ENCODE measurements around the gene SPEF2. TPM values are rescaled to one million over a fixed set of nuclear protein-coding genes. Genes with fewer than 3 reads are reported as not detected.

SPEF2 gene
- total RNA-seq, 1 experiment from 2014 or later = 8.0 TPM

DNA sequence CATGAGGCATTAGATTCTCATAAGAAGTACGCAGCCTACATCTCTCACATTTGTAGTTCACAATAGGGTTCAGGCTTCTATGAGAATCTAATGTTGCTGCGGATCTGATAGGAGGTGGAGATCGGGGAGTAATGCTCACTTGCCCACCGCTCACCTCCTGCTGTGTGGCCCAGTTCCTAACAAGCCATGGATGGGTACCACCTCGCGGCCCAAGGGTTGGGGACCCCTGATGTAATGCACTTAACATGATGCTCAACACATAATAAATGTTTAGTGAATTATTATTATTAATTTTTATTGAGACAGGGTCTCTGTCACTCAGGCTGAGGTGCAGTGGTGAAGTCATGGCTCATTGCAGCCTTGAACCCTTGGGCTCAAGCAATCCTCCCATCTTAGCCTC lies 134.3 kb downstream of the SPEF2 start:
- no peak overlapping the region for H3K27ac Mint-ChIP-seq (ENCODE audit: unreplicated experiment)
- CTCF ChIA-PET = no interaction called here
- H3K4me1 Mint-ChIP-seq (ENCODE audit: low read depth, unreplicated experiment) = no peaks in the 10 kb centered on the region
- DNase-seq = no peak
- intact Hi-C loops (cut with micrococcal nuclease; ENCODE audit: unreplicated experiment) = no loop called here
- no peak overlapping the region for H3K4me3 Mint-ChIP-seq (ENCODE audit: low read depth, unreplicated experiment)
- no peaks in the 10 kb centered on the region for H3K27me3 Mint-ChIP-seq (ENCODE audit: unreplicated experiment)
- BruUV-seq (replicated peaks) = no TSS peak
- TF ChIP-seq, protein P1, sequence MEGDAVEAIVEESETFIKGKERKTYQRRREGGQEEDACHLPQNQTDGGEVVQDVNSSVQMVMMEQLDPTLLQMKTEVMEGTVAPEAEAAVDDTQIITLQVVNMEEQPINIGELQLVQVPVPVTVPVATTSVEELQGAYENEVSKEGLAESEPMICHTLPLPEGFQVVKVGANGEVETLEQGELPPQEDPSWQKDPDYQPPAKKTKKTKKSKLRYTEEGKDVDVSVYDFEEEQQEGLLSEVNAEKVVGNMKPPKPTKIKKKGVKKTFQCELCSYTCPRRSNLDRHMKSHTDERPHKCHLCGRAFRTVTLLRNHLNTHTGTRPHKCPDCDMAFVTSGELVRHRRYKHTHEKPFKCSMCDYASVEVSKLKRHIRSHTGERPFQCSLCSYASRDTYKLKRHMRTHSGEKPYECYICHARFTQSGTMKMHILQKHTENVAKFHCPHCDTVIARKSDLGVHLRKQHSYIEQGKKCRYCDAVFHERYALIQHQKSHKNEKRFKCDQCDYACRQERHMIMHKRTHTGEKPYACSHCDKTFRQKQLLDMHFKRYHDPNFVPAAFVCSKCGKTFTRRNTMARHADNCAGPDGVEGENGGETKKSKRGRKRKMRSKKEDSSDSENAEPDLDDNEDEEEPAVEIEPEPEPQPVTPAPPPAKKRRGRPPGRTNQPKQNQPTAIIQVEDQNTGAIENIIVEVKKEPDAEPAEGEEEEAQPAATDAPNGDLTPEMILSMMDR (IDR thresholded peaks at IDR 0.05; ENCODE audit: unreplicated experiment) = no peak
- H3K9me3 Mint-ChIP-seq (ENCODE audit: low read depth, unreplicated experiment) = peaks cover 12% of the 10 kb centered on the region
- H3K36me3 Mint-ChIP-seq (ENCODE audit: insufficient read depth, unreplicated experiment) = no peaks in the 10 kb centered on the region

DNA sequence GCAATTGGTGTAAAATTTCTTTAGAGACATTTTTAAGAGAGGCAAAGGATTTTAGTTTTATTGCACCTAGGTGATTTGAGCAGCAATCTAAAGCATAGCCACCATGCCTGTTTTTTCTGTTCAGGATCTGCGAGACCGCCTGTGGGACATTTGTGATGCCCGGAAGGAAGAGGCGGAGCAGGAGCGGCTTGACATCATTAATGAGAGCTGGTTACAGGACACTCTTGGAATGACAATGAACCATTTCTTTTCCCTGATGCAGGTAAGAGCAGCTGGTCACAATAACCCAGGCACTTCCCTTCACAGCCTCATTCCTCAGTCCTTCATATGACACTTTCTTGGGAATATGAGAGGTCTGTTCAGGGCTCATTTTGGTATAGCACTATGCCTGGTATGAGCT lies 135.8 kb downstream of the SPEF2 start:
- intact Hi-C loops (cut with micrococcal nuclease; ENCODE audit: unreplicated experiment) = no loop called here
- Mint-ChIP-seq H3K9me3 (ENCODE audit: low read depth, unreplicated experiment) (peaks cover 8% of the 10 kb centered on the region), H3K4me1 (ENCODE audit: low read depth, unreplicated experiment) (no peaks in the 10 kb centered on the region), H3K36me3 (ENCODE audit: insufficient read depth, unreplicated experiment) (no peaks in the 10 kb centered on the region), H3K27me3 (ENCODE audit: unreplicated experiment) (no peaks in the 10 kb centered on the region), H3K27ac (ENCODE audit: unreplicated experiment) (no peak overlapping the region), H3K4me3 (ENCODE audit: low read depth, unreplicated experiment) (no peak overlapping the region)
- TF ChIP-seq, protein P1 (IDR thresholded peaks at IDR 0.05; ENCODE audit: unreplicated experiment) = no peak
- no peak for DNase-seq
- CTCF ChIA-PET = no interaction called here
- BruUV-seq (replicated peaks) = no TSS peak

DNA sequence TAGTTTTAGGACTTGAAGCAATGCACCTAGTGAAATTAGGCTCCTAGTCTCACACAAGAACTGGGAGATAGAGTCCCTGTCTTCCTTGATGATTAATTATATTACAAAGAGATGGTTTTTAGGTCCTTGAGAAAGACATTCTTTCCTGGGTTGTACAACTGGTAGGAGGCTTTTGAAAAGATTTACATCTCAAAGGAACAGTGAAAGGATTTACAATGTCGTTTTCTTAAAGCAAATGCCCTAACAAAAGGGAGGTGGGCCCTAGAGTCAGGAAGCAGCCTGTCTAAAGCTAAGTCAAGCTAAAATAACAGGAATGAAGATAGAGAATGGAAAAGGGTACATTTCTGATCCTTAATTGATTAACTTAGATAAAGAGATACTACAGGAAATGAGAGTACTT lies 136.8 kb downstream of the SPEF2 start:
- Mint-ChIP-seq H3K27me3 (ENCODE audit: unreplicated experiment) (no peaks in the 10 kb centered on the region), H3K36me3 (ENCODE audit: insufficient read depth, unreplicated experiment) (no peaks in the 10 kb centered on the region), H3K4me1 (ENCODE audit: low read depth, unreplicated experiment) (no peaks in the 10 kb centered on the region), H3K27ac (ENCODE audit: unreplicated experiment) (no peak overlapping the region), H3K4me3 (ENCODE audit: low read depth, unreplicated experiment) (no peak overlapping the region), H3K9me3 (ENCODE audit: low read depth, unreplicated experiment) (peaks cover 5% of the 10 kb centered on the region)
- BruUV-seq (replicated peaks) = no TSS peak
- TF ChIP-seq, protein P1 (IDR thresholded peaks at IDR 0.05; ENCODE audit: unreplicated experiment) = no peak
- no peak for DNase-seq
- intact Hi-C loops (cut with micrococcal nuclease; ENCODE audit: unreplicated experiment) = no loop called here
- CTCF ChIA-PET = no interaction called here

DNA sequence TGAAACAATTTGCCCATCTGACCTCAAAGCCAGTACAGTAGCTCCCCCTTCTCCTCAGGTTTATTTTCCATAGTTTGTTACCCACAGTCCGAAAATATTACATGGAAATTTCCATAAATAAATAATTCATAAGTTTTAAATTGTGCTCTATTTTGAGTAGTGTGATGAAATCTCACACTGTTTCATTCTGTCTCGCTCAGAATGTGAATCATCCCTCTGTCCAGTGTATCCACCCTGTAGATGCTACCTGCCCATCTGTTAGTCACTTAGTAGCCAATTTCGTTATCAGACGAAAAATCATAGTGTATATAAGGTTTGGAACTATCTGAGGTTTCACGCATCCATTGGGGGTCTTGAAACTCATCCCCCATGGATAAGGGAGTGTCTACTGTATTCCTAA lies 138.3 kb downstream of the SPEF2 start:
- no peak for DNase-seq
- CTCF ChIA-PET = no interaction called here
- H3K9me3 Mint-ChIP-seq (ENCODE audit: low read depth, unreplicated experiment) = peaks cover 5% of the 10 kb centered on the region
- TF ChIP-seq, protein P1 (IDR thresholded peaks at IDR 0.05; ENCODE audit: unreplicated experiment) = no peak
- BruUV-seq (replicated peaks) = no TSS peak
- no peaks in the 10 kb centered on the region for H3K4me1 Mint-ChIP-seq (ENCODE audit: low read depth, unreplicated experiment)
- no peaks in the 10 kb centered on the region for H3K36me3 Mint-ChIP-seq (ENCODE audit: insufficient read depth, unreplicated experiment)
- H3K27me3 Mint-ChIP-seq (ENCODE audit: unreplicated experiment) = no peaks in the 10 kb centered on the region
- H3K4me3 Mint-ChIP-seq (ENCODE audit: low read depth, unreplicated experiment) = no peak overlapping the region
- intact Hi-C loops (cut with micrococcal nuclease; ENCODE audit: unreplicated experiment) = no loop called here
- H3K27ac Mint-ChIP-seq (ENCODE audit: unreplicated experiment) = no peak overlapping the region

Data from Calu3 (cell line).